Right atrium auricular region (tissue), 2 donors: ENCODE data around the gene ZBTB7A. TPM values are rescaled to one million over a fixed set of nuclear protein-coding genes. Genes with fewer than 3 reads are reported as not detected.

Source experiments
- DNase-seq: peaks from one replicate; pipeline ENCODE4 v3.0.0-alpha.2; 2019; ENCODE audit warnings: low spot score
- H3K27ac ChIP-seq, 2 donors: fragments of 200-600 bp; sonication (generic); 1 replicate in 1 of 2; 2 replicates in 1 of 2; pipeline ENCODE4 v1.5.1; 2016 to 2019
- H3K27me3 ChIP-seq, 2 donors: fragments of 200-600 bp; sonication (generic); one replicate each; pipeline versions ENCODE4 v1.5.1 to v1.6.0; 2017 to 2019
- H3K36me3 ChIP-seq: fragments of 200-600 bp; sonication (generic); one replicate; pipeline ENCODE4 v1.5.1; 2016
- H3K4me1 ChIP-seq, 2 donors: fragments of 200-600 bp; sonication (generic); one replicate each; pipeline versions ENCODE4 v1.5.1 to v1.6.0; 2017 to 2019
- H3K4me3 ChIP-seq, 2 donors: fragments of 200-600 bp; sonication (generic); 1 replicate in 1 of 2; 2 replicates in 1 of 2; pipeline ENCODE4 v1.5.1; 2017 to 2019; ENCODE audit warnings: mild to moderate bottlenecking in 1 of 2, moderate library complexity in 1 of 2
- H3K9me3 ChIP-seq, 2 donors: fragments of 200-600 bp; sonication (generic); one replicate each; pipeline ENCODE4 v1.5.1; 2019
- total RNA-seq, 2 donors: library from RNA; depleted of rRNA; stranded (reverse); fragments of >200 nt; gene quantifications; one replicate each; pipeline ENCODE4 v1.1.0, GENCODE V29; 2016
- TF ChIP-seq, protein P1 (sequence below), 2 donors: fragments of 200-600 bp; sonication (generic); IDR thresholded peaks; one replicate each; pipeline ENCODE4 v1.5.1; 2019; ENCODE audit warnings: antibody characterized with exemption in 2 of 2

The ZBTB7A gene
- total RNA-seq, 2 donors from 2014 or later, result 33.8 to 50.0 TPM

DNA sequence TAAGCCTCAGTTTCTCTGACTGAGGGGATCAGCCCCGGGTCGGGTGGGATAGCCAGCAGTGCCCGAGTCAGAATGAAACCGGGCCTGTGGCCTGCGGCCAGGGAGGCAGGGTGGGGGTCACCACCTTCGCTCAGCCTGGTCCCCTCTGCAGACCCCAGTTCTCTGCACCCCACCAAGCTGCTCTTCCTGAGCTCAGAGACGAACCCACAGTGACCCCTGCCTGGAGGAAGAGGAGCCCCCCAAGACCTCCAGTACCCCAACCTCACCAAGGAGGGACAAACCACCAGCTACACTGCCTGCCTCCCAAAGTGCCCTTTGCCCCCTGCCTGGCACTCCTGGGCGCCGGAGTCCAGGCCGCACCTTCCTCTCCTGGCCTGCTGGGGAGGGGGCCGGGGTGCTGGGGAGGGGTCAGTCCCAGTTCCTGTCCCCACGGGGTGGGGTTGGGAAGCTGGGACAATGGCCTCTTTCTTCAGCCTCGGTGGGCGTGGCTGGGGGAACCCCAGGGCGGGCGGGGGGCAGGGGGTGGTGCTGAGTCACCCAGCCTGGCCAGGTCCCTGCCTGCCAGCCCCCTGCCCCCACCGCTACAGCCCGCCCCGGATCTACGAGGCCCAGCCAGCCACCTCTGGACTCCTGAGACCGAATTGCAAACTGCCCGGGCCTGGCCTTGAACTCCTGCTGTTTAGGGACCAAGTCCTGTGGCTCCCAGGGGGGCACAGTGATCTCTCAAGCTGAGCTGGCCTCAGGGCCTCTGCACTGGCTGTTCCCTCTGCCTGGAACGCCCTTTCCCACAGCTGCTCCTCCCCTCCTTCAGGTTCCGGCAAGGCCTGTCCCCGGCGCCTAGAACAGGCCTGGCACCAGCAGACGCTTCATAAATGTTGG, 14.3 kb downstream of the ZBTB7A start:
- peaks cover 0 to 42% of the 10 kb centered on the region in 2 donors for H3K4me1 ChIP-seq
- TF ChIP-seq, protein P1, sequence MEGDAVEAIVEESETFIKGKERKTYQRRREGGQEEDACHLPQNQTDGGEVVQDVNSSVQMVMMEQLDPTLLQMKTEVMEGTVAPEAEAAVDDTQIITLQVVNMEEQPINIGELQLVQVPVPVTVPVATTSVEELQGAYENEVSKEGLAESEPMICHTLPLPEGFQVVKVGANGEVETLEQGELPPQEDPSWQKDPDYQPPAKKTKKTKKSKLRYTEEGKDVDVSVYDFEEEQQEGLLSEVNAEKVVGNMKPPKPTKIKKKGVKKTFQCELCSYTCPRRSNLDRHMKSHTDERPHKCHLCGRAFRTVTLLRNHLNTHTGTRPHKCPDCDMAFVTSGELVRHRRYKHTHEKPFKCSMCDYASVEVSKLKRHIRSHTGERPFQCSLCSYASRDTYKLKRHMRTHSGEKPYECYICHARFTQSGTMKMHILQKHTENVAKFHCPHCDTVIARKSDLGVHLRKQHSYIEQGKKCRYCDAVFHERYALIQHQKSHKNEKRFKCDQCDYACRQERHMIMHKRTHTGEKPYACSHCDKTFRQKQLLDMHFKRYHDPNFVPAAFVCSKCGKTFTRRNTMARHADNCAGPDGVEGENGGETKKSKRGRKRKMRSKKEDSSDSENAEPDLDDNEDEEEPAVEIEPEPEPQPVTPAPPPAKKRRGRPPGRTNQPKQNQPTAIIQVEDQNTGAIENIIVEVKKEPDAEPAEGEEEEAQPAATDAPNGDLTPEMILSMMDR (IDR thresholded peaks at IDR 0.05), result no peak
- H3K4me3 ChIP-seq, result no peak overlapping the region
- no peak for DNase-seq
- H3K27ac ChIP-seq, result peak overlapping the region; percentile 68 to 69
- H3K27me3 ChIP-seq, result no peaks in the 10 kb centered on the region
- no peaks in the 10 kb centered on the region for H3K9me3 ChIP-seq
- peaks cover 53% of the 10 kb centered on the region for H3K36me3 ChIP-seq

DNA sequence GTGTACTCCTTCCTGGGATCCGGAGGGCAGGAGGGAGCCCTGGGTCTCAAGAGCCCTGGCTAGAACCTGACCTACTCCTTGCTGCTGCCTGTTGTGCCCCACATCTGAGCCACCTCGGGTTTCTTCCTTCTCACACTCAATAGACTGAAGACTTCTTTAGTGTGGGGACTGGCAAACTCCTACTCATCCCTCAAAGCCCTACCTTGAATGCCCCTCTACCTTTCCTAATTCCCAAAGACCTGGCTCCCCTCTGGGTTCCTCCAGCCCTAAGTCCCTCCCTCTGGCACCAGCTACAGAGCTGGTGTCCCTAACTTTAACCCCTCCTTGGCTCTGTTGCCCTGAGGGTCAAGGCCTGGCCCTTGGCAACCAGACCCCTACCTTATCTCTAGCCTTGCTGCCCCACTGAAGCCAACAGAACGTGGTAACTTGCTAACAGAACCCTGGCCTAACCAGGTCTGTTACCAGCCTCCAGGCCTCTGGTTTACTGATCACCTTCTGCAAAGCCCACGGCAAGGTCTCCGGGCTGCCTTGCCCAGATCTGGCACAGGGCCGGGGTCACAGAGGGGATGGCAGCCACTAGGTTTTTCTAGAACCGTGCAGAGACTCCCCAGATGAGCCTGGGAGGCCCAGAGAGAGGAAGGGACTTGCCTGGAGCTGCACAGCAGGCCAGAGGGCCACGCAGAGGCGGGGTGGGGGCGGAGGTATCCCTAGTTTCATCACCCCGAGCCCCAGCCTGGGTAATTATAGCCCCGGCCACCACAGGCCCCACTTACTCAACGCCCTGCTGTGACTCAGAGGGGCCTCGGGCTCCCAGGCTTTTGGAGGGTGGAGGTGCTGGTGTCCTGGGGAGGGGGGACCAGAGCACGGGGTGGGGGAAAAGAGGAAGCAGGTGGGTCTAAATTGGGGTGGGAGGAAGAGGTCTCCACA, 15.3 kb downstream of the ZBTB7A start:
- Histone ChIP-seq H3K4me1 (peaks cover 0 to 42% of the 10 kb centered on the region in 2 donors), H3K9me3 (no peaks in the 10 kb centered on the region), H3K27me3 (no peaks in the 10 kb centered on the region), H3K27ac (peak overlapping the region; percentile 68 to 69), H3K36me3 (peaks cover 62% of the 10 kb centered on the region), H3K4me3 (no peak overlapping the region)
- TF ChIP-seq, protein P1 (IDR thresholded peaks at IDR 0.05), result no peak
- no peak for DNase-seq

DNA sequence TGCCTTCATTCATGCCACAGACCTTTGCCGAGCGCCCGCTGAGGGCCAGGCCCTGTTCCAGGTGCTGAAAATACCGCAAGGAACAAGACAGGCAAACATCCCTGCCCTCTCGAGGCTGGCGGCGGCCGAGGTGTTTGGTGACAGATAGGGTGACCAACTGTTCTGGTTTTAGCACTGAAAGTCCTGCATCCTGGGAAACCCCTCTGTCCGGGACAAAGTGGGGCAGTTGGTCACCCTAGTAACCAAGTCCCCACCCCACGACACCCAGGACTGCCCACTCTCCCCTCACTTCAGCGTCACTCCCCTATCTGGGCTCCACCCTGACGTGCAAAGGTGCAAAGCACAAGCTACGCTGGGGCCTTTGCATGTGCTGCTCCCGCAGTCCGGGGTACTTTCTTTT, 17.3 kb downstream of the ZBTB7A start:
- Histone ChIP-seq H3K27ac (peak overlapping the region; percentile 31 to 58), H3K9me3 (no peaks in the 10 kb centered on the region), H3K36me3 (peaks cover 62% of the 10 kb centered on the region), H3K4me3 (no peak overlapping the region), H3K4me1 (peaks cover 0 to 51% of the 10 kb centered on the region in 2 donors), H3K27me3 (no peaks in the 10 kb centered on the region)
- no peak for DNase-seq
- TF ChIP-seq, protein P1 (IDR thresholded peaks at IDR 0.05), result no peak

DNA sequence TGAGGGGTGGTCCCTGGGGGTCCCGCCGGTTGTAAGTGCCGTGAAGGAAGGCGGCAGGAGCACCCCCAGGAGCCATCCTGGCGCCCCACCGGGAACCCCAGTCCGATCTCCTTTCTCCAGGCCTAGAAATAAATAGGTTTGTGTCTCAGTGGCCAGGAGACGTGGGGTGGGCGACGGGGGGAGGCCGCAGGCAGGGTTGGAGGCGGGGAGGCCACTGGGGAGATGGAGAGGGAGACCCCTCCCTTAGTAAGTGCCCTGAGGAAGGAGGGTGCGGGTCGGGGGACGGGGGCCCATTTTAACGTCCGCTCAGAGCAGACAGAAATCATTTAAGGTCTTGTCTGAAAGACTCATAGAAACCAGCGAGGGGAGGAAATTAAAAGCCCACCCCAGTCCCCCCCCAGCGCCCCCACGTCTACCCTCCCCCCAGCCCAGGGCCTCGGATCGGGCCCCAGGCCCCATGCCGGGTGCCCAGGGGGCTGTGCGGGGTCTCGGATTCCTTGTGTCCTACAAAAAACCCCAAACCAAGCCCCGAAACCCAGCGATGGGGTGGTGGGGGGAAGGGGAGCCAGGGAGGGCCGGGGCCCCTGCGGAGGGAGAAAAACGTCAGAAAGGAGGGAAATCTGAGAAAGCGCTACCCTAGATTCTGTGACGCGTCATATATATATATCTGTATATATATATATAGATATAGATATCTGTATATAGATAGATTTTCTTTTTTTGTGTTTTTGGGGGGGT, 19.6 kb downstream of the ZBTB7A start:
- no peak overlapping the region for H3K27ac ChIP-seq
- H3K27me3 ChIP-seq, result no peaks in the 10 kb centered on the region
- DNase-seq, result no peak
- peaks cover 0 to 42% of the 10 kb centered on the region in 2 donors for H3K4me1 ChIP-seq
- no peaks in the 10 kb centered on the region for H3K9me3 ChIP-seq
- no peak overlapping the region for H3K4me3 ChIP-seq
- peaks cover 39% of the 10 kb centered on the region for H3K36me3 ChIP-seq
- TF ChIP-seq, protein P1 (IDR thresholded peaks at IDR 0.05), result no peak

DNA sequence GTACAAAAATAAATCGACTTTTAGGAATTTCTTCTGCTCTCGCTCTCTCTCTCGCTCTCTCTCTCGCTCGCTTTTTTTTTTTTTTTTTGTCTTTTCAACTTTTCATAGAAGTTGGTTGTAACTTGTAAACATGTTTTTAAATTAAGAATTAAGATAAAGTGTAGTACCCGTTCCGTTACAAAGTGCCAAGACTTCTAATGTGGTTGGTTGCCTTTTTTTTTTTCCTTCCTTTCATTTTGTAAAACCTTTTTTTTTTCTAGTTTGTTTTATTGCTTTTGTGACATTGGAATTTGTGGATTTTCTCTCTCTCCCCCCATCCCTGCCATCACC, 20.4 kb downstream of the ZBTB7A start:
- Histone ChIP-seq H3K4me1 (peaks cover 0 to 35% of the 10 kb centered on the region in 2 donors), H3K36me3 (peaks cover 34% of the 10 kb centered on the region), H3K9me3 (no peaks in the 10 kb centered on the region), H3K27me3 (no peaks in the 10 kb centered on the region), H3K4me3 (no peak overlapping the region), H3K27ac (no peak overlapping the region)
- TF ChIP-seq, protein P1 (IDR thresholded peaks at IDR 0.05), result no peak
- no peak for DNase-seq
